ENCODE data around the gene TLX2. TPM values are rescaled to one million over a fixed set of nuclear protein-coding genes. Genes with fewer than 3 reads are reported as not detected.

The TLX2 gene
- total and polyA plus RNA-seq, 2 donors (not counting 3 experiments of a cell fraction or from before 2014, with no cell fraction given): not detected

DNA sequence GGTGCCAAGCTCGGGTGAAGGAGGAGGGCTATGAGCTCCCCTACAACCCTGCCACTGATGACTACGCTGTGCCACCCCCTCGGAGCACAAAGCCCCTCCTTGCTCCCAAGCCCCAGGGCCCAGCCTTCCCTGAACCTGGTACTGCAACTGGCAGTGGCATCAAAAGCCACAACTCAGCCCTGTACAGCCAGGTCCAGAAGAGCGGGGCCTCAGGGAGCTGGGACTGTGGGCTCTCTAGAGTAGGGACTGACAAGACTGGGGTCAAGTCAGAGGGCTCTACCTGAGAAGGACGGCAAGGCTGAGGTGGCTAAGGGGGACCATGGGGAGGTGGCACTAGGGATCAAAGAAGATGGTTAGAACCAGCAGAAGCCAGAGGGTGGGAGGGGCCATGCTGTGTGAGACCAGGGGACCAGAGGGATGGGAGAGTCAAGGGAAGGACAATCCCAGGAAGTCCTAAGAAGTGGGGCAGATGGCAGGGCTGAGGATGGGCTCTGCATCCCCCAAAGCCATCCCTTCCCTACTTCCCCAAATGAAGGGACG lies 42.7 kb downstream of the TLX2 start:
- FAIRE-seq: no peak
- intact Hi-C loops (cut with micrococcal nuclease): no loop called here

More for the DNA sequence above, 42.7 kb downstream of the TLX2 start:
- no TSS peak for BruUV-seq (replicated peaks)
- no peaks in the 10 kb centered on the region for H4K20me1 ChIP-seq (replicated peaks; ENCODE audit: control insufficient read depth, extremely low read depth, insufficient read depth, low read length)
- no peak for DNase-seq (ENCODE audit: low read depth, low spot score)
- ChIA-PET POLR2A (no interaction called here), CTCF (no interaction called here)
- H3K9me1 ChIP-seq (replicated peaks; ENCODE audit: control insufficient read depth, extremely low read depth, insufficient read depth, low read length): no peaks in the 10 kb centered on the region
- peaks cover 0 to 4% of the 10 kb centered on the region in 2 experiments for H3K36me3 ChIP-seq (ENCODE audit: control insufficient read depth in 2 of 2, extremely low read depth in 1 of 2, insufficient read depth in 2 of 2, low read length in 2 of 2)
- dilution Hi-C loops (cut with MboI; ENCODE audit: extremely low pct_ligation_motif_present, low sequenced_read_pairs): no loop called here
- H3K9me3 ChIP-seq (replicated peaks; ENCODE audit: control insufficient read depth, insufficient read depth, low read length): no peaks in the 10 kb centered on the region
- no peak overlapping the region for H2AFZ ChIP-seq (ENCODE audit: low read depth, low read length)
- TF ChIP-seq GATA2 (IDR thresholded peaks at IDR 0.05; ENCODE audit: insufficient read depth, insufficient read length, low read depth, low read length) (no peak), POLR2AphosphoS5 (IDR thresholded peaks at IDR 0.05; ENCODE audit: insufficient read depth, low read depth, low read length) (no peak), JUN (IDR thresholded peaks at IDR 0.05; ENCODE audit: borderline replicate concordance, insufficient read depth, insufficient read length, low read depth) (no peak), FOS (IDR thresholded peaks at IDR 0.05; ENCODE audit: borderline replicate concordance, insufficient read depth, low read length) (no peak), POLR2A (IDR thresholded peaks at IDR 0.05; ENCODE audit: low read depth, low read length) (no peak), EZH2 (IDR thresholded peaks at IDR 0.05; ENCODE audit: borderline replicate concordance, low read depth, low read length, severe bottlenecking) (no peak), MYC (IDR thresholded peaks at IDR 0.05; ENCODE audit: low read depth, low read length) (no peak)
- TF ChIP-seq, protein P1, sequence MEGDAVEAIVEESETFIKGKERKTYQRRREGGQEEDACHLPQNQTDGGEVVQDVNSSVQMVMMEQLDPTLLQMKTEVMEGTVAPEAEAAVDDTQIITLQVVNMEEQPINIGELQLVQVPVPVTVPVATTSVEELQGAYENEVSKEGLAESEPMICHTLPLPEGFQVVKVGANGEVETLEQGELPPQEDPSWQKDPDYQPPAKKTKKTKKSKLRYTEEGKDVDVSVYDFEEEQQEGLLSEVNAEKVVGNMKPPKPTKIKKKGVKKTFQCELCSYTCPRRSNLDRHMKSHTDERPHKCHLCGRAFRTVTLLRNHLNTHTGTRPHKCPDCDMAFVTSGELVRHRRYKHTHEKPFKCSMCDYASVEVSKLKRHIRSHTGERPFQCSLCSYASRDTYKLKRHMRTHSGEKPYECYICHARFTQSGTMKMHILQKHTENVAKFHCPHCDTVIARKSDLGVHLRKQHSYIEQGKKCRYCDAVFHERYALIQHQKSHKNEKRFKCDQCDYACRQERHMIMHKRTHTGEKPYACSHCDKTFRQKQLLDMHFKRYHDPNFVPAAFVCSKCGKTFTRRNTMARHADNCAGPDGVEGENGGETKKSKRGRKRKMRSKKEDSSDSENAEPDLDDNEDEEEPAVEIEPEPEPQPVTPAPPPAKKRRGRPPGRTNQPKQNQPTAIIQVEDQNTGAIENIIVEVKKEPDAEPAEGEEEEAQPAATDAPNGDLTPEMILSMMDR (IDR thresholded peaks at IDR 0.05; ENCODE audit: extremely low read depth in 1 of 2, insufficient read depth in 1 of 2, low read depth in 1 of 2, low read length in 2 of 2): no peak
- TF ChIP-seq, protein P2, sequence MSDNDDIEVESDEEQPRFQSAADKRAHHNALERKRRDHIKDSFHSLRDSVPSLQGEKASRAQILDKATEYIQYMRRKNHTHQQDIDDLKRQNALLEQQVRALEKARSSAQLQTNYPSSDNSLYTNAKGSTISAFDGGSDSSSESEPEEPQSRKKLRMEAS (IDR thresholded peaks at IDR 0.05; ENCODE audit: insufficient read depth, insufficient read length): no peak
- peaks cover 7% of the 10 kb centered on the region for H3K4me1 ChIP-seq (ENCODE audit: control insufficient read depth, extremely low read depth, insufficient read depth, low read length)
- no peaks in the 10 kb centered on the region for H3K79me2 ChIP-seq (ENCODE audit: control insufficient read depth, insufficient read depth, low read length)
- H3K27ac ChIP-seq (ENCODE audit: insufficient read depth, low read depth, low read length): no peak overlapping the region
- H3K27me3 ChIP-seq (ENCODE audit: control insufficient read depth in 2 of 2, insufficient read depth in 2 of 2, low read length in 2 of 2): peaks cover 0 to 5% of the 10 kb centered on the region in 2 experiments
- H3K4me3 ChIP-seq (replicated peaks in 1 of 3; ENCODE audit: insufficient read depth in 1 of 3, low read depth in 1 of 3, low read length in 3 of 3): no peak overlapping the region
- H3K9ac ChIP-seq (replicated peaks; ENCODE audit: extremely low read depth, insufficient read depth, low read length): no peak overlapping the region
- no peak overlapping the region for H3K4me2 ChIP-seq (ENCODE audit: insufficient read depth, low read length)
